Endothelial cell (in vitro differentiated cells): ENCODE results near the gene AUTS2. TPM values are rescaled to one million over a fixed set of nuclear protein-coding genes. Genes with fewer than 3 reads are reported as not detected.

ENCODE experiments used
- DNase-seq: peaks from one replicate; pipeline ENCODE4 v3.0.0; 2021; ENCODE audit warnings: low spot score
- H3K27ac Mint-ChIP-seq: one replicate; pipeline ENCODE4 v1.8.0; 2021; ENCODE audit warnings: mixed read lengths, inconsistent platforms; ENCODE audit not compliant: unreplicated experiment
- H3K27me3 Mint-ChIP-seq: one replicate; pipeline ENCODE4 v1.8.0; 2021; ENCODE audit warnings: mild to moderate bottlenecking, moderate library complexity, mixed read lengths, inconsistent platforms; ENCODE audit not compliant: unreplicated experiment
- H3K36me3 Mint-ChIP-seq: one replicate; pipeline ENCODE4 v1.8.0; 2021; ENCODE audit warnings: mild to moderate bottlenecking, low read depth, mixed read lengths, inconsistent platforms; ENCODE audit not compliant: unreplicated experiment
- H3K4me1 Mint-ChIP-seq: one replicate; pipeline ENCODE4 v1.8.0; 2021; ENCODE audit warnings: mild to moderate bottlenecking, mixed read lengths, inconsistent platforms; ENCODE audit not compliant: unreplicated experiment
- H3K4me3 Mint-ChIP-seq: one replicate; pipeline ENCODE4 v1.8.0; 2021; ENCODE audit warnings: mild to moderate bottlenecking, mixed read lengths, inconsistent platforms; ENCODE audit not compliant: unreplicated experiment
- H3K9me3 Mint-ChIP-seq: one replicate; pipeline ENCODE4 v1.8.0; 2021; ENCODE audit warnings: mixed read lengths, inconsistent platforms; ENCODE audit not compliant: unreplicated experiment
- total RNA-seq: library from RNA; stranded (reverse); fragmentation: NEBNext Ultra II Directional; extraction: Animal tissue kit (Norgen Biotek cat#: 25700); gene quantifications from one replicate; pipeline ENCODE4 v1.2.1, GENCODE V29; 2021; ENCODE audit not compliant: unreplicated experiment
- TF ChIP-seq, protein P1 (sequence below): fragments of 200-600 bp; sonication (generic); IDR thresholded peaks from one replicate; pipeline ENCODE4 v1.5.0; 2021; ENCODE audit warnings: antibody characterized with exemption; ENCODE audit not compliant: unreplicated experiment

AUTS2 gene
- total RNA-seq, 1 donor from 2014 or later, result 103 TPM

DNA sequence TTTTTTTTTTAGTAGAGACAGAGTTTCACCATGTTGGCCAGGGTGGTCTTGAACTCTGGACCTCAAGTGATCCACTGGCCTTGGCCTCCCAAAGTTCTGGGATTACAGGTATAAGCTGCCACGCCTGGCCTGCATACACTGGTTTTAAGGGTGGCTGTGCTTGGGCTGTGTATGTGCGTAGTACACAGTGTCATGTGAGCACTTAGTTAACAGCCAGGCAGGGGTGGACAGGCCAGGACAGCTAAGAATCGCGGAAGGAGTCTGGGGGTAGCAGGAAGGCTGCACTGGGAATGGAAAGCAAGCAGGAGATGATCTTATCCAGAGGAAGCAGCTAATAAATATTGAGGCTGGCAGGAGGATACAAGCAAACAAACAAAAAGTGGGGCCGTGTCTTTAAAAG lies 1153.6 kb downstream of the AUTS2 start:
- Mint-ChIP-seq H3K4me3 (no peak overlapping the region), H3K27ac (no peak overlapping the region), H3K9me3 (no peaks in the 10 kb centered on the region), H3K4me1 (peaks cover 19% of the 10 kb centered on the region), H3K36me3 (no peaks in the 10 kb centered on the region), H3K27me3 (peaks cover 11% of the 10 kb centered on the region)
- TF ChIP-seq, protein P1, sequence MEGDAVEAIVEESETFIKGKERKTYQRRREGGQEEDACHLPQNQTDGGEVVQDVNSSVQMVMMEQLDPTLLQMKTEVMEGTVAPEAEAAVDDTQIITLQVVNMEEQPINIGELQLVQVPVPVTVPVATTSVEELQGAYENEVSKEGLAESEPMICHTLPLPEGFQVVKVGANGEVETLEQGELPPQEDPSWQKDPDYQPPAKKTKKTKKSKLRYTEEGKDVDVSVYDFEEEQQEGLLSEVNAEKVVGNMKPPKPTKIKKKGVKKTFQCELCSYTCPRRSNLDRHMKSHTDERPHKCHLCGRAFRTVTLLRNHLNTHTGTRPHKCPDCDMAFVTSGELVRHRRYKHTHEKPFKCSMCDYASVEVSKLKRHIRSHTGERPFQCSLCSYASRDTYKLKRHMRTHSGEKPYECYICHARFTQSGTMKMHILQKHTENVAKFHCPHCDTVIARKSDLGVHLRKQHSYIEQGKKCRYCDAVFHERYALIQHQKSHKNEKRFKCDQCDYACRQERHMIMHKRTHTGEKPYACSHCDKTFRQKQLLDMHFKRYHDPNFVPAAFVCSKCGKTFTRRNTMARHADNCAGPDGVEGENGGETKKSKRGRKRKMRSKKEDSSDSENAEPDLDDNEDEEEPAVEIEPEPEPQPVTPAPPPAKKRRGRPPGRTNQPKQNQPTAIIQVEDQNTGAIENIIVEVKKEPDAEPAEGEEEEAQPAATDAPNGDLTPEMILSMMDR, result no peak
- no peak for DNase-seq

DNA sequence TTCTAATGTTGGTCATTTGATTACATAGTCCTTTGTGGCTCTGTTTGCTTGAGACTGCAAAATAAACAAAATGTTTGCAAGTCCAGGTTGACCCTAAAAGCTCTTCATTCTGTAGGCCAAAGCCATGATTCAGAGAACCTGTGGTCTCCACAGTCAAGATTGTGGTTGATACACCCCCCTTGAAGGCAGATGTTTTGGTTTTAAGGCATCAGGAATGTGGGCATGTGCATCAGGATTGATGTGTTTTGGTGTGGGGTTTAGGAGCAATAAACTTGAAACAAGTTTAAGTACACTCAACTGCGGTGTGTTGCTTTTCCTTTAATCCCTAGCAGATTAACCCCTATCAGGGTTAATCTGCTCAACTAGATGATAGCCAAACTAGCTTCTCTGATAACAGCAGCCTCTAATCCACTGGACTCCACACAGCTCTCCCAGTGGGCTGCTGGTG lies 1154.5 kb downstream of the AUTS2 start:
- Mint-ChIP-seq H3K27ac (no peak overlapping the region), H3K4me3 (no peak overlapping the region), H3K9me3 (no peaks in the 10 kb centered on the region), H3K4me1 (peaks cover 19% of the 10 kb centered on the region), H3K36me3 (no peaks in the 10 kb centered on the region), H3K27me3 (peaks cover 11% of the 10 kb centered on the region)
- TF ChIP-seq, protein P1, result no peak
- no peak for DNase-seq

DNA sequence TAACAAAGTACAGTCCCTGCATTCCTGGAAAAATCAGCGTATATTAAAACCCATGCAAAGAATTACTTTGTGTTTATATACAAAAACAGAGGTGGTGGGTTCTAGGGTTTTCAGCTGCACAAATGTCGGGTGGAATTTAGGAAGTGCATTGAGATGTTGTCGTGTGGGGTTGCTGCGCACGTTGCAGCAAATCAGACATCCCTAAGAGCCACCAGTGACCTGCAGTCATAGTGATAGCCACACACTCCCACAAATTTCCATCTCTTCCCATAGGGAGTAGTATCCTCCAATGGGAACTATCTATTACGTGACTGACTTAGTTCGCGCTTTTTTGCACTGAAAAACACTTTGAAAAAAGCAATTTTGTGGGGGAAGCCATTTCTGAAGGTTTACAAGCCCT lies 1158.5 kb downstream of the AUTS2 start:
- TF ChIP-seq, protein P1, result no peak
- H3K4me1 Mint-ChIP-seq, result peaks cover 14% of the 10 kb centered on the region

DNA sequence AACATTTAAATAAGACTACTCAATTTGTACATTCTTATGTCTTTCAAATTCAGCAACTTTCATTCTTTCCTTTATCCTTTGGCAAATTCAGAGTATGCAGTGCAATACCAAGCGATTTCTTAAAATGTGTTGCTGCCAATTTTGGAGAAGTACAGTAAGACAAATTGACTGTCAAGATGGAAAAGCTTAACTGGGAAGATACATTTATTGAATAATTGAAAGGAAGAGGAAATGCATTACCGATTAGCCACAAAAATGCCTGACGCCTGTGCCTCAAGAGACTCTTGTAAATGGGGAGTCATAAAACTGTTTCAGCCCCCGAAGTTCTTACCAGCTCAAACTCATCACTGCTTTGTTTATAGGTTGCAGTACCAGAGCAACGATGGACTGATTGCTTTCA lies 1160.4 kb downstream of the AUTS2 start:
- H3K4me3 Mint-ChIP-seq, result no peak overlapping the region
- no peaks in the 10 kb centered on the region for H3K36me3 Mint-ChIP-seq
- no peaks in the 10 kb centered on the region for H3K9me3 Mint-ChIP-seq
- no peak overlapping the region for H3K27ac Mint-ChIP-seq
- TF ChIP-seq, protein P1, result no peak
- peaks cover 7% of the 10 kb centered on the region for H3K4me1 Mint-ChIP-seq
- no peak for DNase-seq
- H3K27me3 Mint-ChIP-seq, result peaks cover 2% of the 10 kb centered on the region

More for the DNA sequence above, 1158.5 kb downstream of the AUTS2 start:
- Mint-ChIP-seq H3K4me3 (no peak overlapping the region), H3K9me3 (no peaks in the 10 kb centered on the region), H3K27ac (no peak overlapping the region), H3K36me3 (no peaks in the 10 kb centered on the region), H3K27me3 (peaks cover 3% of the 10 kb centered on the region)
- DNase-seq, result no peak

DNA sequence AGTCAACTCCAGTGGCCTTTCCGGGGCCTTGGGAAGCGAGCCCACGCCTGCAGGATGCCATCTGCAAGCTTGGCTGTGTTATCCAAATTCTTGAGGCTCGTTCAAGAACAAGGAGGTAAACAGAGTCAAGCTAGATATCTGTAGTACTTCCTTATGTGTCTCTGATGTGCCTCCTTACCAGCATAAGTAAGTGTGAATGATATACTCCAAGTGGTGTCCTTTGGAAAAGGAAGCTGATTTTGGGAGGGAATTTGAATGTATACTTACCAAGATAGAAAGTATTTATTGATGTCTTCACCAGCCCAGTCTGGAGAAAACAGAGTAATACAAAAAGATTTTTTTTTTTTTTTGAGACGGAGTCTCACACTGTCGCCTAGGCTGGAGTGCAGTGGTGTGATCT lies 1161.4 kb downstream of the AUTS2 start:
- no peak overlapping the region for H3K27ac Mint-ChIP-seq
- H3K4me1 Mint-ChIP-seq, result peaks cover 7% of the 10 kb centered on the region
- no peak for DNase-seq
- no peaks in the 10 kb centered on the region for H3K36me3 Mint-ChIP-seq
- no peak overlapping the region for H3K4me3 Mint-ChIP-seq
- TF ChIP-seq, protein P1, result no peak
- peaks cover 2% of the 10 kb centered on the region for H3K27me3 Mint-ChIP-seq
- no peaks in the 10 kb centered on the region for H3K9me3 Mint-ChIP-seq
